Omental fat pad (tissue), 4 donors: ENCODE data around the gene AK9. TPM values are rescaled to one million over a fixed set of nuclear protein-coding genes. Genes with fewer than 3 reads are reported as not detected.
"Not testable (repeated sequence)": the region's sequence is repeated elsewhere in the genome, so short reads cannot be mapped to it uniquely, and the experiment has no call there.

ENCODE experiments used
- ATAC-seq: fragments of 150-250 bp; one replicate; pipeline ENCODE4 v1.9.1; 2016; ENCODE audit warnings: mild to moderate bottlenecking, moderate library complexity; ENCODE audit not compliant: low FRiP score
- DNase-seq: peaks from one replicate; pipeline ENCODE4 v3.0.0-alpha.2; 2019; ENCODE audit warnings: low spot score
- CTCF ChIP-seq, 3 donors: fragments of 450-650 bp; IDR thresholded peaks; one replicate each; pipeline ENCODE4 v1.5.1; 2016 to 2017; ENCODE audit warnings: antibody characterized with exemption in 3 of 3, mild to moderate bottlenecking in 3 of 3, moderate library complexity in 2 of 3
- total RNA-seq, 4 donors: library from RNA; depleted of rRNA; stranded (reverse); fragments of >200 nt; gene quantifications; one replicate each; pipeline ENCODE4 v1.1.0, GENCODE V29; 2016

The AK9 gene
- total RNA-seq, 4 donors from 2014 or later: 5.4 to 14.8 (median 8.2) TPM

- DNase-seq (no peak), ATAC-seq (no peak)
- no peak for TF ChIP-seq CTCF (IDR thresholded peaks at IDR 0.05)
Measured at GRCh38 chr6:109609737-109610136, 81.3 kb downstream of the AK9 start.

DNA sequence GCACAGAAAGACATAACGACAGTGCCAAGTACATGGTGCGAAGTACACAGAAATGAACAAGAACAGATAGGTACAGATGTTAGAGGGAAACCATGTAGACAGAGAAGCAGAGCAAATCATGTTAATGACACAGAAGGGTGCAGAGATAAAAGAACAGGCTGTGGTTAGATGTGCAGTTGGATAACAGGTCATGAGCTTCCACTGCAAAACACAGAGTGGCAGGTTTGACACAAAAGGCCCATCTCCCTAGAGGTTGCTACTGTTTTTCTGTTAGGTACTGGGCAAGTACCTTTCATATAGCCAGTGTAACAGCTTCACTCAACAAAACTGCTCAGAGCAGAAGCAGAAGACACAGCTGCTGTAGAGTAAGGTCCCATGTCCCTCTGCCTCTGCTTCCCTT lies 84.6 kb downstream of the AK9 start:
- no peak for ATAC-seq
- no peak for DNase-seq
- TF ChIP-seq CTCF (IDR thresholded peaks at IDR 0.05): no peak

GRCh38 chr6:109595998-109596397 lies 95.0 kb downstream of the AK9 start:
- ATAC-seq (no peak), DNase-seq (no peak)
- TF ChIP-seq CTCF (IDR thresholded peaks at IDR 0.05): no peak

DNA sequence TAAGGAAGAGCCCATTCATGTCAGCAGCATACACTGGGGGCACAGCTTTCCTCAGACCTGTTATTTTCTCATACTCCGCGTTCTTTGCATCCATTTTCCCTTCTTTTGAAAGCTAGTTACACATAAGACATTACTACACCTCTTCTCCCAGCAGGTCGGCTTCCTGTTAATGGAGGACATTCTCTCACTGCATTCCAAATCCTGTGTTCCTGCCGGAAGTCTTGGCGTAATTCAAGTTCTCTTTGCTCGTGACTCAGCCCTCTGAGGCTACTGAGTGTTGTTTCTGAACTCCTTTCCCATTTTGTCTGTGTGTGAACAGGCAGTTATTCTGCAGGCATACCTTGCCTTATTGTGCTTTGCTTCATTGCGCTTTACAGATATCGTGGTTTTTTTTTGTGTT lies 110.5 kb downstream of the AK9 start:
- ATAC-seq (no peak), DNase-seq (no peak)
- no peak for TF ChIP-seq CTCF (IDR thresholded peaks at IDR 0.05)

DNA sequence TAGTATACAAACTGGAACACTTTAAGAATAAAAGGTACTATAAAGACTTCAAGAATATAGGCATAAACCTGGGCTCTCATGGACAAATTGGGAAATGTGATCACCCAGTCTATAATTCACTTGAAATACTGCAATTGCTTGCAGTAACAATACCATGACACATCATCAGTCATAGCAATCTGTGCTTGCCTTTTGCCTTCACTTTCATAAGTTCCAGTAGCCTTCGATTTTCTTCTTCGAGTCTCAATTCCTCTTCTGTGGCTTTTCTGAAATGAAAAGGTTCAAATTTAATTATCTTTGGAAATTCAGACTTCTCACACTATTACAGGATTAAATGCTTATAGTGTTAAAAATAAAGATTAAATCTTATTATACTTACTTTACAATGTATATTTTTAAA lies 111.6 kb downstream of the AK9 start:
- no peak for TF ChIP-seq CTCF (IDR thresholded peaks at IDR 0.05)
- no peak for DNase-seq

DNA sequence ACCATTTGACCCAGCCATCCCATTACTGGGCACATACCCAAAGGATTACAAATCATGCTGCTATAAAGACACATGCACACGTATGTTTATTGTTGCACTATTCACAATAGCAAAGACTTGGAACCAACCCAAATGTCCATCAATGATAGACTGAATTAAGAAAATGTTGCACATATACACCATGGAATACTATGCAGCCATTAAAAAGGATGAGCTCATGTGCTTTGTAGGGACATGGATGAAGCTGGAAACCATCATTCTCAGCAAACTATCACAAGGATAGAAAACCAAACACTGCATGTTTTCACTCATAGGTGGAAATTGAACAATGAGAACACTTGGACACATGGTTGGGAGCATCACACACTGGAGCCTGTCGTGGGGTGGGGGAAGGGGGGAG lies 121.1 kb downstream of the AK9 start:
- DNase-seq: not testable (repeated sequence)

More for the DNA sequence above, 111.6 kb downstream of the AK9 start:
- no peak for ATAC-seq

GRCh38 chr6:109561844-109562243 lies 129.2 kb downstream of the AK9 start:
- no peak for TF ChIP-seq CTCF (IDR thresholded peaks at IDR 0.05)
- ATAC-seq (no peak), DNase-seq (no peak)

More for the DNA sequence above, 121.1 kb downstream of the AK9 start:
- not testable (repeated sequence) for ATAC-seq

DNA sequence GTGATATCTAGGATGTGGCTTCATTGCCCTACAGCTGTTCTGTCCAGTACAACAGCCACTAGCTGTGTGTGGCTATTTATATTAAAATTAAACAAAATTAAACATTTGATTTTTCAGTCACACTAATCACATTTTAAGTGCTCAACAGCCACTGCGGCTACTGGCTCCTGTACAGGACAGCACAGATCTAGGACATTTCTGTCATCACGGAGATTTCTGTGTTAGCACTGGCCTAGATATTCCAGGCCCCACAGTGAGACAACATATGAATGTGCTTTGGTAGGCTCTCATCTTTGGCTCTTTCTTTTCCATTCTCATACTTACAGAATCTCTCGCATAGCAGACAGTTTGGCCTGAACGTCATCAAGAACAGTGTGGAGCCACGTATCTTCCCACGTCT lies 159.6 kb downstream of the AK9 start:
- DNase-seq (no peak), ATAC-seq (peak; percentile 37)
- no peak for TF ChIP-seq CTCF (IDR thresholded peaks at IDR 0.05)
